Measurements from ENCODE around the gene SCD.

GRCh38 chr10:100348389-100348927 lies 1.4 kb downstream of the SCD start:
- TF ChIP-seq REST (IDR thresholded peaks at IDR 0.05; ENCODE audit: insufficient read depth in 1 of 2, low read depth in 2 of 2, low read length in 2 of 2) (no peak), TAF1 (IDR thresholded peaks at IDR 0.05; ENCODE audit: borderline replicate concordance, insufficient read depth, low read length) (no peak), POLR2AphosphoS5 (IDR thresholded peaks at IDR 0.05; ENCODE audit: low read depth, low read length) (no peak)
